GM20431 (cell line): ENCODE measurements around the gene TRPM2.

ENCODE experiments used
- in situ Hi-C: fragments of 300-500 bp; cut with MseI, MboI; formaldehyde crosslinking; loops from one replicate; pipeline ENCODE4 v1.15.0; 2020; ENCODE audit warnings: low sequenced_read_pairs; ENCODE audit not compliant: unreplicated experiment

The TRPM2 gene

DNA sequence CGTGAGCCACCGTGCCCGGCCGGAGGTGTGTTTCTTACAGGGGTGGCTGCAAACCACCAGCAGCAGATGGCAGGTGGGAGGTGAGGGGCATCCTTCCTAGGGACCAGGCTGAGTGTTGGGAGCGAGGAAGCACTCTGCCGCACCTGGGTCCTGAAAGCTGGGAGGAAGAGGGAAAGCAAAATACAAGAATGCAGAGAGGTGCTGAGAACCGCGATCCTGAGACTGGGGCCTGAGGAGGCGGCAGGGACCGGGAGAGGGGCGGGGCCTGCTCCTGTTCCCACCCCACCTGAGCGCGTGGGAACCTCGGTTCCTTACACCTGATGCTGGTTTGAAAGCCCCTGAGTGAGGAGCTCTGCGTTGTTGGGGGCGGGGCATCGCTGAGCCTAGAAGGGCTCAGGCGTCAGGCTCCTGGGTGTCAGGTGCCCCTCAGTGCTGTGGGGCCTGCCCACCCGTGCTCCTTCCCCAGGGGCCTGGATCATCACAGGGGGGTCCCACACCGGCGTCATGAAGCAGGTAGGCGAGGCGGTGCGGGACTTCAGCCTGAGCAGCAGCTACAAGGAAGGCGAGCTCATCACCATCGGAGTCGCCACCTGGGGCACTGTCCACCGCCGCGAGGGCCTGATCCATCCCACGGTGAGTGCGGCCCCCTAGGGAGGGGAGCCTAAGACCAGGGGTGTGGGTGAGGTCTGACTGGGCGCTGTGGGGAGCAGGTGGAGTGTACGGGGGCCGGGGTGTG lies 15.5 kb downstream of the TRPM2 start:
- in situ Hi-C loops: no loop called here

DNA sequence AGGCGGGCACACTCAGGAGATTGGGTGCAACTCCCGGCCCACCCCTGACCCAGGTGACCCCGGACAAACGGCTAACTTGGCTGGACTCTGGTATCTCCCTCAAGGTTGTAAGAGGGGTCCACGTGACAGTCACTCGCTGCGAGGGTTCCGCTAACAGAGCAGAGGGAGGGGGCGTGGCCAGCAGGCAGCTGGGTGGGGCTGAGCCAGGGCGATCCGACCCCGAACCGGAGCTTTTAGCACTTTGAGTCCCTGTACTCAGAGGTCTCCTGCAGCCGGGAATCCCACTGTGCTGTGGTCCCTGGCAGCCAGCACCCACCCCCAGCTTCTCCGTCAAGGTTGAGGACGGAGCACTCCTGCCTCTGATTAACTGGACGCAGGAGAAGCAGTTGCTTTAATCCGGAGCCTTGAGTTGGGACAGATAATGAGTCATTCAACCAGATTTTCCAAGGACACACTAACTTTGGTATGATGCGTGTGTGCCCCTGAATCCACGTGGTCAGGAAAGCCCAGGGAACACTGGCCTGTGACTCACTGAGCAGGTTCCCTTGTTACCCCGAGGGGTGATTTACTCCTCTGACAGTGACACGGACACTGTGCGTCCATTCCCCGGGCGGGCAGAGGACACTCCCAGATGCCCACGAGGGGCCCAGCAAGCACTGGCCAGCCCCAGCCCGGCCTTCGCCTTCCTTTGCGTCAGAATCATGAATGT lies 16.8 kb downstream of the TRPM2 start:
- in situ Hi-C loops: no loop called here

DNA sequence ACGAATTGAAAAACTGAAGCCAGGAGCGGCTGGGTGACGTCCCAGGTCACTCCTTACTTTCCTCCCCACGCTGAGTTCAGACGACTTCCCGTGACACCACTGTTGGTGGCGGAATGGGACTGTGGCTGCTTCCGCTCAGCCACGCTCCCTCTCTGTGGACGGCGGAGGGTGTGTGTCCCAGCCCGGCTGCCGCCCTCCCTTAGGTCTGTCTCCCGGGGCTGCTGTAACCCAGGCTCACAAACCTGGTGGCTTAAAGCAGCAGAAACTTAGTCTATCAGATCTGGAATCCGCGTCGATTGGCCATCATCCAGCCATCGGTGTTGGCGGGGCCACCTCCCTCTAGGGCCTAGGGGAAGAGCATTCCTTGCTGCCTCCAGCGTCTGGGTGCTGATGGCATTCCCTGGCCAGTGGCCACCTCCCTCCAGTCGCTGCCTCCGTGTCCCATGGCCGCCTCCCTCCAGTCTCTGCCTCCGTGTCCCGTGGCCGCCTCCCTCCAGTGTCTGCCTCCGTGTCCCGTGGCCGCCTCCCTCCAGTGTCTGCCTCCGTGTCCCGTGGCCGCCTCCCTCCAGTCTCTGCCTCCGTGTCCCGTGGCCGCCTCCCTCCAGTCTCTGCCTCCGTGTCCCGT lies 17.5 kb downstream of the TRPM2 start:
- in situ Hi-C loops: no loop called here

DNA sequence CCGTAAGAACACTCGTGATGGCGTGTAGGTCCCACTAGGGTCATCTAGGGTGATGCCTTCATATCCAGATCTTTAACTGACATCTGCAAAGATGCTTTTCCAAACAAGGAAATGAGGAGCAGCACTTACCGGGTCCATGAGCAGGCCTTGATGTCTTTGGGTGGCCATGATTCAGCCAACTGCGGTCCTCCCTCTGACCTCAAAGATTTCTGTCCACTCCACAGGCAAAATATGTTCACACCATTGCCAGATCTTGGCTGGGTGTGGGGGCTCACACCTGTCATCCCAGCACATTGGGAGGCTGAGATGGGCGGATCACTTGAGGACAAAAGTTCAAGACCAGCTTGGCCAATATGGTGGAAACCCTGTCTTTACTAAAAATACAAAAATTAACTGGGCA lies 18.2 kb downstream of the TRPM2 start:
- in situ Hi-C loops: no loop called here

DNA sequence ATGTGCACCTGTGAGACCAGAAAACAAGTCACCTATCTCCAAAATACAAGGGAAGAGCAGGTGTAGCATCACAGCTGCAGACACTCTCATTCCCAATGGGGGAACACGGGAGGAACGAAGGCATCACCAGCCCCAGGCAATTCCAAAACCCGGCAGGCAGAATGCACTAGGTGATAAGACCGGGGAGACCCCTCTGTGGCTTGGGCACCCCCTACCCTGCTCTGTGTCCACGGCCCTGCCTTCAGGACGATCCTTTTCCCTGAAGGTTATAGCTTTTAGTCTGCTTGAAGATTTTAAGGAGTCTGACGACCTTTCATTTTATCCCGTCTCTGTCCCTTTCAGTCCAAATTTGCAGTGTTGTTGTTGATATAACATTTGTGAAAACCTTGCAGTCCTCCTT lies 19.2 kb downstream of the TRPM2 start:
- in situ Hi-C loops: no loop called here

DNA sequence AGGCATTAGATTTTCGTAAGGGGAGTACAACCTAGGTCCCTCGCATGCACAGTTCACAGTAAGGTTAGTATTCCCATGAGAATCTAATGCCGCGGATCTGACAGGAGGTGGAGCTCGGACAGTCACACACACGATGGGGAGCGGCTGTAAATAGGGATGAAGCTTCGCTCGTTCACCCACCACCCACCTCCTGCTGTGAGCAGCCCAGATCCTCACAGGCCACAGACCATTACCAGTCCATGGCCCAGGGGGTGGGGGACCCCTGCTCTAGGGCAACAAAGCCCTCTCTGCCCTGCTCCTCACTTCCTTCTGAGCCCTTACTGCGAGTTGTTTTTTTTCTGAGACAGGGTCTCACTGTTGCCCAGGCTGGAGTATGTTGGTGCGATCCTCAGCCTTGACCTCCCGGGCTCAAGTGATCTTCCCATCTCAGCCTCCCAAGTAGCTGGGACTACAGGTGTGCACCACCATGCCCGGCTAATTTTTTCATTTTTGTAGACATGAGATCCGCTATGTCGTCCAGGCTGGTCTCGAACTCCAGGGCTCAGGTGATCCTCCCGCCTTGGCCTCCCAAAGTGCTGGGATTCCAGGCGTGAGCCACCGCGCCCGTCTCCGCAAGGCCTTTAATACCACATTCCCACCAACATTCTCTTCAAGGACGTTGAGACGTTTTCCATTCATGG lies 21.3 kb downstream of the TRPM2 start:
- in situ Hi-C loops: no loop called here

DNA sequence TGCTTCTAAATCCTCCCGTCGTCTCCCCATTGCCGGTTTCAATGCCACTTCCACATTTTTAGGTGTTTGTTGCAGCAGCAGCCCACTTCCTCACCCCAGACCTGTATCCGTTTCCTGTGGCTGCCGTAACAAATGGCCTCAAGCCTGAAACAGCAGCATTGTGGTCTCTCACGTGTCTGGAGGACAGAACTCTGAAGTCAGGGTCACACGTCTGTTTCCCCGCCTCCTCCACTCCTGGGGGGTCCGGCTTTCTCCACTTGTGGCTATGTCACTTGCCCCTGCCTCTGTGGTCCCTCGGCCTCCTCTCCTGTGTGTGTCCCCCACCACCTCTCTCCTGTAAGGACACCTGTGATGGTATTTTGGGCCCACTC lies 21.8 kb downstream of the TRPM2 start:
- in situ Hi-C loops: no loop called here

DNA sequence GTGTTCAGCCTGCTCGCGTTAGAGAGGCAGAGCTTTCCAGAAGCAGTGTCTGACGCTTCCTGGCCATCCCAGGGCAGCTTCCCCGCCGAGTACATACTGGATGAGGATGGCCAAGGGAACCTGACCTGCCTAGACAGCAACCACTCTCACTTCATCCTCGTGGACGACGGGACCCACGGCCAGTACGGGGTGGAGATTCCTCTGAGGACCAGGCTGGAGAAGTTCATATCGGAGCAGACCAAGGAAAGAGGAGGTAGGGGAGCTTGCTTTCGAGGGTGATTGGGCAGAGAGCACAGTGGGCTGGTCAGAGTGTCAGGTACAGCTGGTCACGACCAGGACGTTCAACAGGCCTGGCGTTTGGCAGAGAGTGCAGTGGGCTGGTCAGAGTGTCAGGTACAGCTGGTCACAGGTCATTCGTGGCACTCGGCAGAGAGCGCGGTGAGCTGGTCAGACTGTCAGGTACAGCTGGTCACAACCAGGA lies 22.4 kb downstream of the TRPM2 start:
- in situ Hi-C loops: no loop called here

DNA sequence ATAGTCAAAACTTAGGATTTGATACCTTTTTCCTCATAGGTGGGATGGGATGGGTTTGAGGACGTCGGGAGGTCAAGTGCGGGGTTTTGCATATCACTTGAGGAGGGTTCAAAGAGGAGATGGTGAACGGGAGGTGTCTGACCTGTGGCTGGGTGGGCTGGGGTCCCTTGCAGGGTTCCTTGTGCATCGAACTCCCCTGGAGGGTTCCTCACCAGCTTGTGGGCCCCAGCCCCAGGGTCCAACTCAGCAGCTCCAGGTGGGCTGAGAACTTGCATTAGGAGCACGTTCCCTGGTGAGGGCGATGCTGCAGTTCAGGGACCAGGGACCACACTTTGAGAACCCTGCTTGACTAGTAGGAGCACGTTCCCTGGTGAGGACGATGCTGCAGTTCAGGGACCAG lies 23.2 kb downstream of the TRPM2 start:
- in situ Hi-C loops: no loop called here

DNA sequence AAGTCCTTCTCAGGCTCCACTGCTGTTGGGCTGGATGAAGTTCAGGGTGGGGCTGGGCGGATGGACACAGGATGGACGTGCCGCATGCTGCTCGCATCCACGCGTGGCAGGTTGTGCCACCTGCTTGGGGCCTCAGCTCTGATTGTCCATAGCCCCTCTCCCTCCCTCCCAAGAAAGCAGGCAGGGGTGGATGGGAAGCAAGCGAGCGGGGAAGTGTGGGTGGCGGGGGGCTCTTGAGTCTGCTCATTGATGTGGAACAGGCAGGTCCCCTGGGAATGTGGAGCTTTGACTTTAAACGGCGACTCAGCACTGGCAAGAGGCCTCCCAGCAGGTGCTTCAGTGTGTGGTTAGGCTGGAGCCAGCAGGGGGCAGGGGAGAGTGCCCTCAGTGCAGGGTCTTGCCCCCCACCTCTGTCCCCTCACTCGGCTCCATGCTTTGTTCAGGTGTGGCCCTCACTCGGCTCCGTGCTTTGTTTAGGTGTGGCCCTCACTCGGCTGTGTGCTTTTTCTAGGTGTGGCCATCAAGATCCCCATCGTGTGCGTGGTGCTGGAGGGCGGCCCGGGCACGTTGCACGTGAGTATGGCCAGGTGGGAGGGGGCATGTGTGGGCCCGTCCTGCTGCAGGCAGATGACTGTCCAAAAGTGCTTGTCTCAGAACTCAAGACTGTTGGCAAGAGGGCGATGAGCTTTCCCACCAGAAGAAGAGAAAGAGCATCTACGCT lies 23.9 kb downstream of the TRPM2 start:
- in situ Hi-C loops: no loop called here

DNA sequence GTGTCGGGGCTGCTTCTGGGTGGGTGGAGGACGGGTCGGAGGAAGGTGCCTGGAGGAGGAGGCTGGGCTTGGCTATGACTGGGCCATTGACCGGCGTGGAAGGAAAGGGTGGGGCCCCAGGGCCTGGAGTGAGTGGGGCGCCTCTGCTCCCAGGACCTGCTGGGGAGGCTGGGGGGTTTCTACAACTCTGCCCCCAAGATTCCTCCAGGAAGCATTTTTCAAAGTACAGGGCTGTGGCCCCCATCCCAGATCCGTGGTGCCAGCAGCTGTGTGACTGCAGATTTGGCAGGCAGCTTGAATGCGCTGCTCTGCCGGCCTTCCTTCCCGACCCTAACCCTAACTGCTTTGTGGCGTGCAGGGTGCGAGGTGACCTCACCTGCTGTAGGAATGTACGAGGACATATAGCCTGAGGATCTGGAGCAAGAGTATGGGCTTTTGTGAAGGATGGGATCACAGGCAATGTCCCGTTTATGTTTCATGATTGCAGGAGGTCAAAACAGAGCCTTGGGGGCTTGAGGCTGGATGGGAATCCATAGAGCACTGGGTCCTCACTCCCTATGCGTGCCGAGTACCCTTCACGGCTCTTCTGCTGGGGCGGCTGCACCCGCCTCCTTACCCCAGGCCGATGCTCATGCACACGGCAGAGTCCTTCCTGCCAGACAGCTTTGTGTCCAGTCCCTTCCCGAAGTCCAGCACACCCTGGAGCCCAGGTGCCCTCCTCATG lies 24.7 kb downstream of the TRPM2 start:
- in situ Hi-C loops: no loop called here

DNA sequence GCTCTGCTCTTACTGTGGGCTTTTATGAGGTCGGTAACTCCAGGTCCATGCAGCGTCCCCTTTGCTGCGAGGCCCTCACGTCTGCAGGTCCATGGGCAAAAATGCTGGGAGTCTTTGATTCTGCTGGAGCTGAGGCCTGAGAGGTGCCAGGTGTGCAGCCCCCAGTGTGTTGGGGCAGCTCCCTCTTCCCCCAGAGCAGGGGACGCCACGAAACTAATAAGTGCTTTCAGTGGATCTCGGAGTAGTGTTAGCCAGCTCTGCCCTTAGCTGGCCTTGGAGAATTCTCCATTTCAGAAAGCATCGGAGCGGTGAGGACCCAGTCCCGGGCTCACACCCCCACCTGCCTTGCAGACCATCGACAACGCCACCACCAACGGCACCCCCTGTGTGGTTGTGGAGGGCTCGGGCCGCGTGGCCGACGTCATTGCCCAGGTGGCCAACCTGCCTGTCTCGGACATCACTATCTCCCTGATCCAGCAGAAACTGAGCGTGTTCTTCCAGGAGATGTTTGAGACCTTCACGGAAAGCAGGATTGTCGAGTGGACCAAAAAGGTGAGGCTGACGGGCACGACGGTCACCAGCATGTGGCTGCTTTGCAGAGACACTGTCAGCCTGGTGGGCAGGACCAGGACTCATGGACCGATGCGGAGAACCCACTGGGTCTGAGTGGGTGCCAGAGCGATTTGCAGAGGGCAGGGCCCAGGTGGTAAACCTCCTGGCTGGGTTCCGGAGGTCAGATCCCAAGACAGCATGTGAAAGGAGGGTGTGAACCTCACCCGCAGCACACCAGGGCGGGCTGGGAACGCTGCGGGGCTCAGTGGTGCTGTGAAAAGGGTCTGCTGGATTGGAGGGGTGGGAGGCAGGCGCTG lies 25.5 kb downstream of the TRPM2 start:
- in situ Hi-C loops: no loop called here

DNA sequence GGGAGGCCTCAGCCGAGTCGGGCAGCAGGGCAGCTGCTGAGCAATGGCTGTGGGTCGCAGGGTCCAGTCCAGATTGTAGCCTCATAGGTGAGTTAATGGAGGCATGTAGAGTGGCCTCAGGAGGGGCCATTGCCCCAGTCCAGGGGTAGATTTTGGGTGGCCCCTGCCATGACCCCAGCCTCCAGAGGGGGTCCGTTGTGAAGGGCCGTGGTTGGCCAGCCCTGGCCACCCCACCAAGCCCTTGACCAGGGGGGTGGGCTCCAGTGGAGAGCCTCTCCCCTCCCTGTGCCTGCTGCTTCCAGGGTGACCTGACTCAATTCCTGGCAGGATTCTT lies 26.1 kb downstream of the TRPM2 start:
- in situ Hi-C loops: no loop called here

DNA sequence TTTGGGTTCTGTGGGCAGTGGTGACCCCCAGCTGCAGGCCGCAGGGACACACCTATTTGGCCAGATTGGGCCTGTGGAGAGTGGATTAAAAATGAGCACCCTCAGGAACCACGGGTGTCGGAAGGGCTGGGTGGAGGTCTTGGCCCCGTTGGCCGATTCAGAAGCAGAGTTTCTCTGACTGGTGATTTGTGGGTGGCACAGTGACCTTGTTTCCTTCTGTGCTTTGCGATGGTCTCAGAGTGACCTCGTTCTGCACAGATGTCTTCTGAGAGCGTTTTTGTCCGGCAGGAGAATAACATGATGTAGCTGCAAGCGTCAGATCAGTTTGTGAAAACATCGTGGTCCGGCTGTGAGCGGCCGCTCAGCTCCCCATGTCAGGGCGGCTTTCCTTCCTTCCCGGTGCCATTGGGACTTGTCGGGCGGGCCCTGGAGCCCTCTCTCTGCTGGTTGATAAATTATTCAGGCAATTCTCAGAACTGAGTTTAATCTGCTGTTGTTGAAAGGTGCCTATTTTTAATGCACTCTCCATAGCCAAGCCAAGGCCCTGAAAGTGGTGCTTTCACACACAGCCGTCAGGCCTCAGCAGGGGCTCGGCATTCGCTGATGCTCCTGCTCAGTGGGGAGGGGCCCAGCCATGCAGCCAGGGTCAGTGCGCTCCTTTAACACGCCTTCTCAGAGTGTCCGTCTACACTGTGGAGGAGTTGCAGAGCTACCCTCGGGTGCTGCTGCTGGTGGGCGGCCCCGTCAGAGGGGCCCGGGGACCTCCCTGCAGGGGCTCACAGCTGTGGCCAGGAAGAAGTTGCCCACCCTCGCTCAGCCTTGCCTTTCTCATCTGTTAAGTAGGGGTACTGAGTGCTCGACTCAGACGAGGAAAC lies 26.8 kb downstream of the TRPM2 start:
- in situ Hi-C loops: no loop called here

DNA sequence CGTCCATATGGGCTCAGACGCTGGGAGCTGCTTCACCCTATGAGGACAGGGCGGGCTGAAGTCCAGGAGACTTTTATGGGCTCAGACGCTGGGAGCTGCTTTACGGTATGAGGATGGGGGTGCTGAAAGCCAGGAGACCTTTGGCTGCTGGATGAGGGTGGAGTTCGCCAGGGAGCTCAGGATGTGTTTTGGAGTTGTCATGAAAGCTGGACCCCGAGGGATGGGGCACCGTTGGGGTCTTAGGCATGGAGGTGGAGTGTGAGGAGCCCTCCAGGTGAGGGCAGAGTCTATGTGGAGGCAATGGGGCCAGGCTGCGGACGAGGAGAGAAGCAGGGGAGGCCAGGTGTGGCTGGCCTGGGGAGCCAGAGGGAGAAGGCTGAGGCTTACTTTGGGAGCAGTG lies 27.5 kb downstream of the TRPM2 start:
- in situ Hi-C loops: no loop called here

DNA sequence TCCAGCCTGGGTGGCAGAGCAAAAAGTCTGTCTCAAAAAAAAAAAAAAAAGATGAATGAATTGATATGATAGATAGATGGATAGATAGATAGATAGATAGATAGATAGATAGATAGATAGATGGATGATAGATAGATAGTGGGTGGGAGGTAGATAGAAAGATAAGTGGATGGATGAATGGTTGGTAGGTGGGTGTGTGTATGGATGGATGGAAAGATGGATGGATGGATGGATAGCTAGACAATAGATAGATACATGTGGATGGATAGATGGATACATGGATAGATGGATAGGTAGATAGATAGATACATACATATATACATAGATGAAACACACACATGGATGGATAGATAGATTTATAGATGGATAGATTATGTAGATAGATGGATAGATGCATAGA lies 28.5 kb downstream of the TRPM2 start:
- in situ Hi-C loops: no loop called here

DNA sequence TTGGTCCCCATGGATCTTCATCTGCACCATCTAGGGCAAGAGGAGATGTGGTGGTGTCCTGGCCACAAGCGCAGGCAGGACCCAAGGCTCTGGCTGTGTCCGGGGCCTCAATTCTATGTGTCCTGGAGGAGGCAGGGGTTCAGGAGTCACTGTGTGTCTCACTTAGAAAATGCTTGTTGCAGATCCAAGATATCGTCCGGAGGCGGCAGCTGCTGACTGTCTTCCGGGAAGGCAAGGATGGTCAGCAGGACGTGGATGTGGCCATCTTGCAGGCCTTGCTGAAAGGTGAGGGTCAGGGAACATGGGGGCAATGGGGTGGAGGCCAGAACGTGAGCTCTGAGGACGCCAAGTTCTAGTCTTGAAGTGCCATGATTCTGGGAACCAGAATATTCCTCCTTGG lies 29.1 kb downstream of the TRPM2 start:
- in situ Hi-C loops: no loop called here

DNA sequence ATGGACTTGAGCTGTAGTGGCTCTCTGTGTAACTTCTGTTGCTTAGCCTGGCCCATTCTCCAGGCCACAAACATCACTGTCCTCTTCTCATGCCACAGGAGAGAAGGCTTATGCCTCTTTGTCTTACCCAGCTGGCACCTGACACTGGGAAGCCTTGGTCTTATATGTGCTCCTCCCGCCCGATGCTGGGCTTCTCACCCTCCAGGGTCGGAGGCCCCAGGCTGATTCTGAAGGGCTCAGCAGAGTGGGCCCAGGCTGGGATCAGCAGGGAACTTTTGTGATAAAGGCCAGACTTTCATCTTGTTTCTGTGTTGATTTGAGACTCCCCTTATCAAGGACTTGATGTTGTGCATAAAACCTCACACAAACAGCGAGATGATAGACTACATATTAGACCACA lies 29.8 kb downstream of the TRPM2 start:
- in situ Hi-C loops: no loop called here
